IMR-90 (cell line): ENCODE data around the gene RORB. TPM values are rescaled to one million over a fixed set of nuclear protein-coding genes. Genes with fewer than 3 reads are reported as not detected.

Experiments
- ATAC-seq: fragments of 200-7000 bp; cut with Tn5 transposase; 2 replicates; pipeline ENCODE4 v1.9.1; 2020; ENCODE audit warnings: low read depth, mild to moderate bottlenecking, moderate library complexity
- BruUV-seq: library from RNA; stranded (reverse); fragments of 400-500 nt; replicated peaks from 2 replicates; lab custom pipeline; 2021; lab: Mats Ljungman, UMichigan
- CTCF ChIA-PET: fragments of 300-600 bp; formaldehyde crosslinking; extraction: SDS; loops from one replicate; lab custom pipeline; 2021; ENCODE audit warnings: antibody characterized with exemption; lab: Yijun Ruan, JAX
- POLR2A ChIA-PET: fragments of 300-600 bp; sonication (Branson Sonifier 250); formaldehyde crosslinking; loops from one replicate; lab custom pipeline; 2022; ENCODE audit warnings: antibody characterized with exemption; ENCODE audit not compliant: unreplicated experiment; lab: Charles Lee
- DNase-seq: peaks from one replicate; pipeline ENCODE4 v3.0.0; 2013
- H2AFZ ChIP-seq: replicated peaks from 2 replicates; pipeline ENCODE3; 2013; ENCODE audit warnings: low read length, mild to moderate bottlenecking; ENCODE audit not compliant: poor library complexity
- H2AK5ac ChIP-seq: 2 replicates; pipeline ENCODE4 v1.6.1; 2013; ENCODE audit warnings: low read depth, low read length, inconsistent platforms
- H2AK9ac ChIP-seq: replicated peaks from 2 replicates; pipeline ENCODE3; 2013; ENCODE audit warnings: mild to moderate bottlenecking, low read depth, low read length, moderate library complexity; ENCODE audit not compliant: poor library complexity
- H2BK120ac ChIP-seq: 2 replicates; pipeline ENCODE4 v1.6.1; 2013; ENCODE audit warnings: low read depth, low read length, inconsistent platforms
- H2BK15ac ChIP-seq: 3 replicates; pipeline ENCODE4 v1.6.1; 2013; ENCODE audit warnings: low read depth, low read length, inconsistent platforms
- H2BK20ac ChIP-seq: 2 replicates; pipeline ENCODE4 v1.6.1; 2013; ENCODE audit warnings: low read depth, mild to moderate bottlenecking, inconsistent platforms, low read length, moderate library complexity
- H2BK5ac ChIP-seq: 2 replicates; pipeline ENCODE4 v1.6.1; 2013; ENCODE audit warnings: mild to moderate bottlenecking, low read depth, low read length, inconsistent platforms; ENCODE audit not compliant: poor library complexity, severe bottlenecking
- H3K14ac ChIP-seq: replicated peaks from 2 replicates; pipeline ENCODE4 v1.6.1; 2013; ENCODE audit warnings: low read depth, low read length, inconsistent platforms
- H3K18ac ChIP-seq: 2 replicates; pipeline ENCODE4 v1.6.1; 2013; ENCODE audit warnings: low read depth, low read length, control low read depth
- H3K23ac ChIP-seq: 2 replicates; pipeline ENCODE4 v1.6.1; 2013; ENCODE audit warnings: low read depth, low read length, inconsistent platforms
- H3K27ac ChIP-seq: 2 replicates; pipeline ENCODE4 v1.5.1; 2013; ENCODE audit warnings: mild to moderate bottlenecking, control low read depth, low read length; ENCODE audit not compliant: insufficient read depth
- H3K27me3 ChIP-seq: 2 replicates; pipeline ENCODE4 v1.6.1; 2013; ENCODE audit warnings: low read length; ENCODE audit not compliant: control insufficient read depth, insufficient read depth
- H3K36me3 ChIP-seq: 2 replicates; pipeline ENCODE4 v1.6.1; 2013; ENCODE audit warnings: low read length, mixed read lengths; ENCODE audit not compliant: control insufficient read depth, insufficient read depth
- H3K4ac ChIP-seq: 2 replicates; pipeline ENCODE4 v1.6.1; 2013; ENCODE audit warnings: low read depth, low read length, inconsistent platforms
- H3K4me1 ChIP-seq: 2 replicates; pipeline ENCODE4 v1.6.1; 2013; ENCODE audit warnings: low read length, mixed read lengths; ENCODE audit not compliant: control insufficient read depth, insufficient read depth
- H3K4me2 ChIP-seq: 2 replicates; pipeline ENCODE4 v1.6.1; 2013; ENCODE audit warnings: low read depth, mild to moderate bottlenecking, control low read depth, low read length, moderate library complexity
- H3K4me3 ChIP-seq: 2 replicates; pipeline ENCODE4 v1.5.1; 2013; ENCODE audit warnings: low read depth, mild to moderate bottlenecking, control low read depth, low read length, moderate library complexity; ENCODE audit not compliant: insufficient read depth
- H3K56ac ChIP-seq: 2 replicates; pipeline ENCODE4 v1.6.1; 2013; ENCODE audit warnings: low read length, inconsistent platforms; ENCODE audit not compliant: insufficient read depth; ENCODE audit errors: extremely low read depth
- H3K79me1 ChIP-seq, 2 experiments: 2 replicates each; pipeline ENCODE4 v1.6.1; 2013; ENCODE audit warnings: low read length in 2 of 2, inconsistent platforms in 1 of 2, low read depth in 1 of 2
- H3K9ac ChIP-seq: 2 replicates; pipeline ENCODE4 v1.6.1; 2013; ENCODE audit warnings: low read depth, low read length, control low read depth
- H3K9me1 ChIP-seq: 2 replicates; pipeline ENCODE4 v1.6.1; 2013; ENCODE audit warnings: low read length, inconsistent platforms; ENCODE audit not compliant: insufficient read depth
- H3K9me3 ChIP-seq: 2 replicates; pipeline ENCODE4 v1.6.1; 2013; ENCODE audit warnings: low read length; ENCODE audit not compliant: control insufficient read depth, insufficient read depth
- H4K20me1 ChIP-seq: 2 replicates; pipeline ENCODE4 v1.6.1; 2013; ENCODE audit warnings: low read length, inconsistent platforms; ENCODE audit not compliant: insufficient read depth
- H4K5ac ChIP-seq: 2 replicates; pipeline ENCODE4 v1.6.1; 2013; ENCODE audit warnings: mild to moderate bottlenecking, low read depth, low read length, control low read depth
- H4K8ac ChIP-seq, 2 experiments: 2 replicates each; pipeline ENCODE4 v1.6.1; 2013; ENCODE audit warnings: low read depth in 2 of 2, low read length in 2 of 2, control low read depth in 1 of 2, inconsistent platforms in 1 of 2
- H4K91ac ChIP-seq: 2 replicates; pipeline ENCODE4 v1.6.1; 2013; ENCODE audit warnings: low read depth, low read length, inconsistent platforms; ENCODE audit not compliant: insufficient read depth
- BHLHE40 ChIP-seq: fragments of 150-350 bp; IDR thresholded peaks from 2 replicates; pipeline ENCODE4 v1.6.1; 2016; ENCODE audit warnings: mild to moderate bottlenecking, low read depth, low read length
- CEBPB ChIP-seq: IDR thresholded peaks from 2 replicates; pipeline ENCODE4 v1.6.1; 2012; ENCODE audit warnings: low read depth, low read length, improper control_type of control experiment
- CHD1 ChIP-seq: IDR thresholded peaks from 2 replicates; pipeline ENCODE4 v1.6.1; 2012; ENCODE audit warnings: low read depth, low read length, improper control_type of control experiment
- FOS ChIP-seq: fragments of 150-350 bp; IDR thresholded peaks from 2 replicates; pipeline ENCODE4 v1.6.1; 2016; ENCODE audit warnings: low read depth, low read length
- MAFK ChIP-seq: IDR thresholded peaks from 2 replicates; pipeline ENCODE4 v1.6.1; 2012; ENCODE audit warnings: low read depth, low read length, improper control_type of control experiment
- MXI1 ChIP-seq: IDR thresholded peaks from 2 replicates; pipeline ENCODE4 v1.6.1; 2012; ENCODE audit warnings: low read depth, mild to moderate bottlenecking, low read length, moderate library complexity, borderline replicate concordance
- NFE2L2 ChIP-seq: fragments of 150-350 bp; IDR thresholded peaks from 2 replicates; pipeline ENCODE4 v1.6.1; 2016; ENCODE audit warnings: low read depth, mild to moderate bottlenecking, low read length
- POLR2A ChIP-seq: IDR thresholded peaks from 2 replicates; pipeline ENCODE4 v1.6.1; 2012; ENCODE audit warnings: mild to moderate bottlenecking, low read depth, low read length
- RAD21 ChIP-seq: IDR thresholded peaks from 2 replicates; pipeline ENCODE4 v1.6.1; 2012; ENCODE audit warnings: low read length, improper control_type of control experiment
- RFX5 ChIP-seq: IDR thresholded peaks from 2 replicates; pipeline ENCODE4 v1.8.0; 2012; ENCODE audit warnings: low read depth, mild to moderate bottlenecking, low read length, moderate library complexity
- WGBS, 2 experiments: methylation state at CpG; one replicate each; pipeline versions ENCODE4 v1.1.5 to v1.1.7; 2013; ENCODE audit warnings: missing lambda C conversion rate in 2 of 2; ENCODE audit not compliant: insufficient read length in 1 of 2; ENCODE audit errors: extremely low coverage in 2 of 2; 5-methylcytosine and 5-hydroxymethylcytosine counted together
- dilution Hi-C: fragments of 300-500 bp; cut with HindIII; formaldehyde crosslinking; loops from one replicate; pipeline ENCODE4 v1.14.3; 2018; ENCODE audit warnings: low sequenced_read_pairs; ENCODE audit not compliant: unreplicated experiment
- in situ Hi-C: fragments of 300-500 bp; cut with MboI; formaldehyde crosslinking; loops from 3 replicates; pipeline ENCODE4 v1.14.3; 2019; ENCODE audit warnings: low sequenced_read_pairs, inconsistent platforms, mixed read lengths
- intact Hi-C: fragments of 100-400 bp; cut with micrococcal nuclease; formaldehyde crosslinking; loops from 2 replicates; pipeline ENCODE4 v1.10.0; 2022
- polyA plus RNA-seq, 3 experiments: library from polyadenylated mRNA; depleted of rRNA; stranded (reverse); fragments of >200 nt; gene quantifications; 2 replicates each; pipeline ENCODE4 v1.2.3, GENCODE V29; 2012; ENCODE audit warnings: low replicate concordance in 1 of 3
- total RNA-seq: library from RNA; depleted of rRNA; stranded (reverse); fragments of >200 nt; gene quantifications from 2 replicates; pipeline ENCODE4 v1.2.3, GENCODE V29; 2012
- TF ChIP-seq, protein P1 (sequence below): fragments of 150-350 bp; IDR thresholded peaks from 2 replicates; pipeline ENCODE4 v1.6.1; 2016; ENCODE audit warnings: low read depth, mild to moderate bottlenecking, low read length, moderate library complexity, borderline replicate concordance
- TF ChIP-seq, protein P2 (sequence below): conservative IDR thresholded peaks from 2 replicates; pipeline ENCODE4 v1.5.1; 2012; ENCODE audit warnings: mild to moderate bottlenecking, low read depth, low read length, improper control_type of control experiment
- TF ChIP-seq, protein P3 (sequence below): fragments of 150-350 bp; IDR thresholded peaks from 2 replicates; pipeline ENCODE4 v1.6.1; 2017; ENCODE audit warnings: mild to moderate bottlenecking, antibody characterized with exemption, low read length, low read depth

The RORB gene
- total and polyA plus RNA-seq, 2 of the 4 experiments (the other 2 are of a cell fraction) = not detected

DNA sequence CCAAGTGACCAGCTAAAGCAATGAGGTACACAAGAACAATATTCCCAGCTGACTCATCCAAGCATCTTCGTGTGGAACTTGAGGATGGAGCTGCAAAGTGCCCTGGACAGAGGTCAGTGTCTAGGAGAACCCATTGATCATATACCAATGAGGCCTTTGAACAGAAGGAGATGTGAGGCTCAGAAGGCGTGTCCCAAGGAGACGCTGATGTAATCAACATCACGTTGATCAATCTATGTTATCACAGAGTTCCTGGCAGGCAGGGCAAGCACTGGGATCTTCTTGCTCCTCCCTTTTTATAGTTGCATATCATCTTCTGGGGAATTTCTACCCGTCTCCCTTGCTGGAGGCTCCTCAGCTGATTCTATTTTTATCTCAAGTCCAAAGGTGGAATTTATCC, 227.2 kb downstream of the RORB start:
- POLR2A ChIA-PET = no interaction called here
- Histone ChIP-seq H3K4me3 (no peak overlapping the region), H4K5ac (no peak overlapping the region), H3K9me1 (no peaks in the 10 kb centered on the region), H3K4me2 (no peak overlapping the region), H3K9ac (no peak overlapping the region), H4K20me1 (no peaks in the 10 kb centered on the region), H2AK9ac (no peak overlapping the region), H2AK5ac (no peak overlapping the region), H3K23ac (no peak overlapping the region), H3K27me3 (peaks cover 3% of the 10 kb centered on the region), H4K8ac (no peak overlapping the region), H2BK120ac (no peak overlapping the region), H3K27ac (no peak overlapping the region), H2AFZ (no peak overlapping the region), H3K4ac (no peak overlapping the region), H3K18ac (no peak overlapping the region), H3K79me1 (no peaks in the 10 kb centered on the region), H3K56ac (no peak overlapping the region), H2BK15ac (no peak overlapping the region), H2BK5ac (no peak overlapping the region), H2BK20ac (no peak overlapping the region), H3K14ac (no peak overlapping the region), H3K4me1 (no peaks in the 10 kb centered on the region), H4K91ac (no peak overlapping the region), H3K9me3 (no peaks in the 10 kb centered on the region), H3K36me3 (no peaks in the 10 kb centered on the region)
- ATAC-seq (no peak), DNase-seq (no peak)
- no CpG with 5 or more reads among the region's 5 CpGs for WGBS, 2 experiments
- in situ Hi-C loops = no loop called here
- no TSS peak for BruUV-seq
- CTCF ChIA-PET = no interaction called here
- dilution Hi-C loops = no loop called here
- intact Hi-C loops = no loop called here
- no peak for TF ChIP-seq BHLHE40
- no peak for TF ChIP-seq RFX5
- TF ChIP-seq FOS = no peak
- TF ChIP-seq, protein P1, sequence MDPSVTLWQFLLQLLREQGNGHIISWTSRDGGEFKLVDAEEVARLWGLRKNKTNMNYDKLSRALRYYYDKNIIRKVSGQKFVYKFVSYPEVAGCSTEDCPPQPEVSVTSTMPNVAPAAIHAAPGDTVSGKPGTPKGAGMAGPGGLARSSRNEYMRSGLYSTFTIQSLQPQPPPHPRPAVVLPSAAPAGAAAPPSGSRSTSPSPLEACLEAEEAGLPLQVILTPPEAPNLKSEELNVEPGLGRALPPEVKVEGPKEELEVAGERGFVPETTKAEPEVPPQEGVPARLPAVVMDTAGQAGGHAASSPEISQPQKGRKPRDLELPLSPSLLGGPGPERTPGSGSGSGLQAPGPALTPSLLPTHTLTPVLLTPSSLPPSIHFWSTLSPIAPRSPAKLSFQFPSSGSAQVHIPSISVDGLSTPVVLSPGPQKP = no peak
- no peak for TF ChIP-seq POLR2A
- TF ChIP-seq NFE2L2 = no peak
- no peak for TF ChIP-seq MAFK
- TF ChIP-seq MXI1 = no peak
- TF ChIP-seq, protein P2, sequence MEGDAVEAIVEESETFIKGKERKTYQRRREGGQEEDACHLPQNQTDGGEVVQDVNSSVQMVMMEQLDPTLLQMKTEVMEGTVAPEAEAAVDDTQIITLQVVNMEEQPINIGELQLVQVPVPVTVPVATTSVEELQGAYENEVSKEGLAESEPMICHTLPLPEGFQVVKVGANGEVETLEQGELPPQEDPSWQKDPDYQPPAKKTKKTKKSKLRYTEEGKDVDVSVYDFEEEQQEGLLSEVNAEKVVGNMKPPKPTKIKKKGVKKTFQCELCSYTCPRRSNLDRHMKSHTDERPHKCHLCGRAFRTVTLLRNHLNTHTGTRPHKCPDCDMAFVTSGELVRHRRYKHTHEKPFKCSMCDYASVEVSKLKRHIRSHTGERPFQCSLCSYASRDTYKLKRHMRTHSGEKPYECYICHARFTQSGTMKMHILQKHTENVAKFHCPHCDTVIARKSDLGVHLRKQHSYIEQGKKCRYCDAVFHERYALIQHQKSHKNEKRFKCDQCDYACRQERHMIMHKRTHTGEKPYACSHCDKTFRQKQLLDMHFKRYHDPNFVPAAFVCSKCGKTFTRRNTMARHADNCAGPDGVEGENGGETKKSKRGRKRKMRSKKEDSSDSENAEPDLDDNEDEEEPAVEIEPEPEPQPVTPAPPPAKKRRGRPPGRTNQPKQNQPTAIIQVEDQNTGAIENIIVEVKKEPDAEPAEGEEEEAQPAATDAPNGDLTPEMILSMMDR = no peak
- TF ChIP-seq CHD1 = no peak
- TF ChIP-seq, protein P3, sequence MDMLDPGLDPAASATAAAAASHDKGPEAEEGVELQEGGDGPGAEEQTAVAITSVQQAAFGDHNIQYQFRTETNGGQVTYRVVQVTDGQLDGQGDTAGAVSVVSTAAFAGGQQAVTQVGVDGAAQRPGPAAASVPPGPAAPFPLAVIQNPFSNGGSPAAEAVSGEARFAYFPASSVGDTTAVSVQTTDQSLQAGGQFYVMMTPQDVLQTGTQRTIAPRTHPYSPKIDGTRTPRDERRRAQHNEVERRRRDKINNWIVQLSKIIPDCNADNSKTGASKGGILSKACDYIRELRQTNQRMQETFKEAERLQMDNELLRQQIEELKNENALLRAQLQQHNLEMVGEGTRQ = no peak
- no peak for TF ChIP-seq RAD21
- TF ChIP-seq CEBPB = no peak
